Endothelial cell of umbilical vein (primary cell): ENCODE data around the gene ZNF248. TPM values are rescaled to one million over a fixed set of nuclear protein-coding genes. Genes with fewer than 3 reads are reported as not detected.

Source experiments
- BruUV-seq: library from RNA; stranded (reverse); fragments of 400-500 nt; replicated peaks from 2 replicates; lab custom pipeline; 2021; lab: Mats Ljungman, UMichigan
- CTCF ChIA-PET: fragments of 300-600, 350-600 bp; sonication (Branson Sonifier 250); formaldehyde crosslinking; loops from one replicate; lab custom pipeline; 2021; ENCODE audit warnings: antibody characterized with exemption, inconsistent platforms; lab: Charles Lee
- POLR2A ChIA-PET: fragments of 300-600, 350-600 bp; sonication (Branson Sonifier 250); formaldehyde crosslinking; loops from one replicate; lab custom pipeline; 2021; ENCODE audit warnings: antibody characterized with exemption, inconsistent platforms; lab: Charles Lee
- DNase-seq: peaks from one replicate; pipeline ENCODE4 v3.0.0-alpha.2; 2011; ENCODE audit warnings: low read depth, low spot score
- FAIRE-seq: peaks from 2 replicates; lab custom pipeline; 2011; peaks lifted over from hg19 to GRCh38; lab: Jason Lieb, UNC
- H2AFZ ChIP-seq: 2 replicates; pipeline ENCODE4 v1.6.0; 2012; ENCODE audit warnings: low read depth, low read length, control low read depth, inconsistent platforms
- H3K27ac ChIP-seq: 2 replicates; pipeline ENCODE4 v1.5.1; 2011; ENCODE audit warnings: low read depth, mild to moderate bottlenecking, control low read depth, low read length, moderate library complexity; ENCODE audit not compliant: insufficient read depth
- H3K27me3 ChIP-seq, 2 experiments: 2 replicates each; pipeline versions ENCODE4 v1.6.0 to v1.6.1; 2011; ENCODE audit warnings: low read length in 2 of 2, mixed read lengths in 1 of 2; ENCODE audit not compliant: control insufficient read depth in 2 of 2, insufficient read depth in 2 of 2
- H3K36me3 ChIP-seq, 2 experiments: 2 replicates in 1 of 2; 3 replicates in 1 of 2; pipeline ENCODE4 v1.5.1; 2011; ENCODE audit warnings: low read length in 2 of 2, mild to moderate bottlenecking in 1 of 2, moderate library complexity in 1 of 2; ENCODE audit not compliant: control insufficient read depth in 2 of 2, insufficient read depth in 2 of 2; ENCODE audit errors: extremely low read depth in 1 of 2
- H3K4me1 ChIP-seq: 3 replicates; pipeline ENCODE4 v1.5.1; 2011; ENCODE audit warnings: mild to moderate bottlenecking, low read length; ENCODE audit not compliant: control insufficient read depth, insufficient read depth; ENCODE audit errors: extremely low read depth
- H3K4me2 ChIP-seq: 2 replicates; pipeline ENCODE4 v1.6.1; 2011; ENCODE audit warnings: low read length, control low read depth, mixed read lengths; ENCODE audit not compliant: insufficient read depth
- H3K4me3 ChIP-seq, 3 experiments: fragments of 200-600 bp in 1 of 3; sonication (generic), shearing (Covaris generic) in 1 of 3; replicated peaks in 1 of 3; 2 replicates each; pipeline ENCODE4 v1.5.1; 2011 to 2016; ENCODE audit warnings: control low read depth in 3 of 3, low read length in 3 of 3, mild to moderate bottlenecking in 2 of 3, inconsistent platforms in 1 of 3, low read depth in 1 of 3, moderate library complexity in 1 of 3; ENCODE audit not compliant: insufficient read depth in 1 of 3
- H3K79me2 ChIP-seq: 2 replicates; pipeline ENCODE4 v1.6.0; 2012; ENCODE audit warnings: low read length, inconsistent platforms; ENCODE audit not compliant: control insufficient read depth, insufficient read depth
- H3K9ac ChIP-seq: replicated peaks from 2 replicates; pipeline ENCODE3; 2011; ENCODE audit warnings: low read length, control low read depth; ENCODE audit not compliant: insufficient read depth; ENCODE audit errors: extremely low read depth
- H3K9me1 ChIP-seq: replicated peaks from 3 replicates; pipeline ENCODE4 v1.6.0; 2011; ENCODE audit warnings: mild to moderate bottlenecking, low read length; ENCODE audit not compliant: control insufficient read depth, insufficient read depth; ENCODE audit errors: extremely low read depth
- H3K9me3 ChIP-seq: replicated peaks from 2 replicates; pipeline ENCODE4 v1.5.1; 2012; ENCODE audit warnings: low read length, inconsistent platforms; ENCODE audit not compliant: control insufficient read depth, insufficient read depth
- H4K20me1 ChIP-seq: replicated peaks from 2 replicates; pipeline ENCODE3; 2011; ENCODE audit warnings: mild to moderate bottlenecking, low read length; ENCODE audit not compliant: control insufficient read depth, insufficient read depth; ENCODE audit errors: extremely low read depth
- EZH2 ChIP-seq: IDR thresholded peaks from 2 replicates; pipeline ENCODE4 v1.6.1; 2012; ENCODE audit warnings: borderline replicate concordance, low read depth, mild to moderate bottlenecking, moderate library complexity, low read length, inconsistent platforms; ENCODE audit not compliant: severe bottlenecking
- FOS ChIP-seq: IDR thresholded peaks from 2 replicates; pipeline ENCODE4 v1.6.1; 2011; ENCODE audit warnings: mild to moderate bottlenecking, low read length, moderate library complexity, borderline replicate concordance; ENCODE audit not compliant: insufficient read depth
- GATA2 ChIP-seq: IDR thresholded peaks from 2 replicates; pipeline ENCODE4 v1.7.0; 2011; ENCODE audit warnings: low read depth, mild to moderate bottlenecking, moderate library complexity, mixed read lengths, low read length; ENCODE audit not compliant: insufficient read length, insufficient read depth
- JUN ChIP-seq: IDR thresholded peaks from 2 replicates; pipeline ENCODE4 v1.6.1; 2011; ENCODE audit warnings: borderline replicate concordance, low read depth; ENCODE audit not compliant: insufficient read length, insufficient read depth
- MYC ChIP-seq: IDR thresholded peaks from one replicate; pipeline ENCODE4 v1.6.1; 2011; ENCODE audit warnings: mild to moderate bottlenecking, low read depth, low read length
- POLR2A ChIP-seq: IDR thresholded peaks from 2 replicates; pipeline ENCODE4 v1.6.1; 2012; ENCODE audit warnings: low read depth, mild to moderate bottlenecking, control low read depth, low read length
- POLR2AphosphoS5 ChIP-seq: IDR thresholded peaks from 2 replicates; pipeline ENCODE4 v1.6.1; 2012; ENCODE audit warnings: low read depth, mild to moderate bottlenecking, control low read depth, low read length, moderate library complexity; ENCODE audit not compliant: insufficient read depth
- dilution Hi-C: fragments of 300-500 bp; cut with MboI; formaldehyde crosslinking; loops from one replicate; pipeline ENCODE4 v1.15.0; 2019; ENCODE audit warnings: low sequenced_read_pairs; ENCODE audit not compliant: extremely low pct_ligation_motif_present
- intact Hi-C: fragments of 100-400 bp; cut with micrococcal nuclease; formaldehyde crosslinking; loops from one replicate; pipeline ENCODE4 v1.10.0; 2022
- polyA plus RNA-seq, 4 experiments: library from polyadenylated mRNA; depleted of rRNA in 3 of 4; stranded (reverse) in 3 of 4; unstranded in 1 of 4; fragments of >200 nt; gene quantifications; 2 replicates each; pipeline versions ENCODE4 v1.2.1 to v1.2.3, GENCODE V29; 2011 to 2012; ENCODE audit warnings: missing spikeins in 1 of 4
- total RNA-seq: library from RNA; stranded (reverse); gene quantifications from 2 replicates; pipeline ENCODE4 v1.2.3, GENCODE V29; 2021
- TF ChIP-seq, protein P1 (sequence below), 2 donors: IDR thresholded peaks; 1 replicate in 1 of 2; 2 replicates in 1 of 2; pipeline ENCODE4 v1.5.1; 2011; ENCODE audit warnings: low read length in 2 of 2, mild to moderate bottlenecking in 2 of 2, moderate library complexity in 2 of 2, control low read depth in 1 of 2, inconsistent platforms in 1 of 2, low read depth in 1 of 2; ENCODE audit not compliant: insufficient read depth in 1 of 2; ENCODE audit errors: extremely low read depth in 1 of 2
- TF ChIP-seq, protein P2 (sequence below): IDR thresholded peaks from 2 replicates; pipeline ENCODE4 v1.6.1; 2011; ENCODE audit not compliant: insufficient read depth, insufficient read length

The ZNF248 gene
- total and polyA plus RNA-seq, 2 donors (not counting 3 experiments of a cell fraction or from before 2014, with no cell fraction given) = 4.3 to 6.5 TPM

DNA sequence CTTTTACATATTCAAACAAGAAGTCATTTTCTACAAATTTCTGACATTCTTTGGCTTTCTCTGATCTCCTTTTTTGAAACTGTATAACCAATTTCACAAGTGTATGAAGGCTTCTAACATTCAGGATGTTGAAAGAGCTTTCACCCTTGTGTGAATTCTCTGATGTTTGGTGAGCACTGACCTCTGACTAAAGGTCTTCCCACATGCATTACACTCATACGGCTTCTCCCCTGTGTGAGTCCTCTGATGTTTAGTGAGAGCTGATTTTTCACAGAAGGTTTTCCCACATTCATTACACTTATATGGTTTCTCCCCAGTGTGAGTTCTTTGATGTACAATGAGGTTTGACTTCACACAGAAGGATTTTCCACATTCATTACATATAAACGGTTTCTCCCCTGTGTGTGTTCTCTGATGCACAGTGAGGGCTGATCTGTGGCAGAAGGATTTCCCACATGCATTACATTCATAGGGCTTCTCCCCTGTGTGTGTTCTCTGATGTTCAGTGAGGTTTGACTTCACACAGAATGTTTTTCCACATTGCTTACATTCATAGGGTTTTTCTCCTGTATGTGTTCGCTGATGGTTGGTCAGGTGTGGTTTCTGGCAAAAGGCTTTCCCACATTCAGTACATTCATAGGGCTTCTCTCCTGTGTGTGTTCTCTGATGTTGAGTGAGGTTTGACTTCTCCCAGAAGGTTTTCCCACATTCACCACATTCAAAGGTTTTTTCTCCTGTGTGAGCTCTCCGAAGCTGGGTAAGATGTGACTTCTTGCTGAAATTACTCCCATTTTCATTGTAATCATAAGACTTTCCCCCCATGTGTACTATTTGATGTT is 25.7 kb downstream of the ZNF248 start:
- peaks cover 10 to 13% of the 10 kb centered on the region in 2 experiments for H3K36me3 ChIP-seq
- H3K4me1 ChIP-seq = no peaks in the 10 kb centered on the region
- dilution Hi-C loops (no loop called here), intact Hi-C loops (no loop called here)
- H3K4me3 ChIP-seq = no peak overlapping the region
- H3K9me1 ChIP-seq = no peaks in the 10 kb centered on the region
- no peak overlapping the region for H2AFZ ChIP-seq
- no peak overlapping the region for H3K27ac ChIP-seq
- POLR2A ChIA-PET = no interaction called here
- BruUV-seq = no TSS peak
- no peaks in the 10 kb centered on the region for H3K79me2 ChIP-seq
- no peak overlapping the region for H3K4me2 ChIP-seq
- no peaks in the 10 kb centered on the region for H3K27me3 ChIP-seq
- TF ChIP-seq GATA2 = no peak
- TF ChIP-seq FOS = no peak
- no peak for TF ChIP-seq EZH2
- TF ChIP-seq MYC = no peak
- TF ChIP-seq POLR2A = no peak
- TF ChIP-seq POLR2AphosphoS5 = no peak
- TF ChIP-seq JUN = no peak
- TF ChIP-seq, protein P1, sequence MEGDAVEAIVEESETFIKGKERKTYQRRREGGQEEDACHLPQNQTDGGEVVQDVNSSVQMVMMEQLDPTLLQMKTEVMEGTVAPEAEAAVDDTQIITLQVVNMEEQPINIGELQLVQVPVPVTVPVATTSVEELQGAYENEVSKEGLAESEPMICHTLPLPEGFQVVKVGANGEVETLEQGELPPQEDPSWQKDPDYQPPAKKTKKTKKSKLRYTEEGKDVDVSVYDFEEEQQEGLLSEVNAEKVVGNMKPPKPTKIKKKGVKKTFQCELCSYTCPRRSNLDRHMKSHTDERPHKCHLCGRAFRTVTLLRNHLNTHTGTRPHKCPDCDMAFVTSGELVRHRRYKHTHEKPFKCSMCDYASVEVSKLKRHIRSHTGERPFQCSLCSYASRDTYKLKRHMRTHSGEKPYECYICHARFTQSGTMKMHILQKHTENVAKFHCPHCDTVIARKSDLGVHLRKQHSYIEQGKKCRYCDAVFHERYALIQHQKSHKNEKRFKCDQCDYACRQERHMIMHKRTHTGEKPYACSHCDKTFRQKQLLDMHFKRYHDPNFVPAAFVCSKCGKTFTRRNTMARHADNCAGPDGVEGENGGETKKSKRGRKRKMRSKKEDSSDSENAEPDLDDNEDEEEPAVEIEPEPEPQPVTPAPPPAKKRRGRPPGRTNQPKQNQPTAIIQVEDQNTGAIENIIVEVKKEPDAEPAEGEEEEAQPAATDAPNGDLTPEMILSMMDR (IDR thresholded peaks at IDR 0.05; ENCODE audit: extremely low read depth in 1 of 2, insufficient read depth in 1 of 2, low read depth in 1 of 2, low read length in 2 of 2) = no peak
- TF ChIP-seq, protein P2, sequence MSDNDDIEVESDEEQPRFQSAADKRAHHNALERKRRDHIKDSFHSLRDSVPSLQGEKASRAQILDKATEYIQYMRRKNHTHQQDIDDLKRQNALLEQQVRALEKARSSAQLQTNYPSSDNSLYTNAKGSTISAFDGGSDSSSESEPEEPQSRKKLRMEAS = no peak
- no peaks in the 10 kb centered on the region for H4K20me1 ChIP-seq
- FAIRE-seq (no peak), DNase-seq (no peak)
- H3K9ac ChIP-seq = no peak overlapping the region
- CTCF ChIA-PET = no interaction called here
- H3K9me3 ChIP-seq = peaks cover 11% of the 10 kb centered on the region
